Myocyte (in vitro differentiated cells): ENCODE measurements around the gene PRAME. TPM values are rescaled to one million over a fixed set of nuclear protein-coding genes. Genes with fewer than 3 reads are reported as not detected.
"Not testable (repeated sequence)": the region's sequence is repeated elsewhere in the genome, so short reads cannot be mapped to it uniquely, and the experiment has no call there.

Experiments used
- DNase-seq: peaks from one replicate; pipeline ENCODE4 v3.0.0-alpha.2; 2012; ENCODE audit warnings: low read depth
- total RNA-seq: library from RNA; depleted of rRNA; stranded (reverse); fragments of >200 nt; gene quantifications from 2 replicates; pipeline ENCODE4 v1.2.3, GENCODE V29; 2014

Gene PRAME
- total RNA-seq, 1 donor from 2014 or later: not detected

GRCh38 chr22:22552630-22553029, 6.4 kb downstream of the PRAME start:
- DNase-seq: peak; percentile 72

- no peak for DNase-seq
Measured at GRCh38 chr22:22550789-22551434, 8.2 kb downstream of the PRAME start.

- no peak for DNase-seq
Measured at GRCh38 chr22:22548910-22549309, 10.2 kb downstream of the PRAME start.

GRCh38 chr22:22548317-22548716, 10.7 kb downstream of the PRAME start:
- DNase-seq: no peak

GRCh38 chr22:22547692-22548300, 11.3 kb downstream of the PRAME start:
- no peak for DNase-seq

- DNase-seq: no peak
Measured at GRCh38 chr22:22547226-22547625, 11.8 kb downstream of the PRAME start.

- no peak for DNase-seq
Measured at GRCh38 chr22:22546490-22546889, 12.6 kb downstream of the PRAME start.

- no peak for DNase-seq
Measured at GRCh38 chr22:22545084-22545483, 14.0 kb downstream of the PRAME start.

GRCh38 chr22:22538226-22538989, 20.7 kb downstream of the PRAME start:
- peak; percentile 35 for DNase-seq

- DNase-seq: no peak
Measured at GRCh38 chr22:22536916-22537315, 22.1 kb downstream of the PRAME start.

GRCh38 chr22:22536515-22536914, 22.6 kb downstream of the PRAME start:
- no peak for DNase-seq

- DNase-seq: no peak
Measured at GRCh38 chr22:22535662-22536061, 23.4 kb downstream of the PRAME start.

- no peak for DNase-seq
Measured at GRCh38 chr22:22534604-22535415, 24.3 kb downstream of the PRAME start.

- DNase-seq: no peak
Measured at GRCh38 chr22:22533863-22534262, 25.2 kb downstream of the PRAME start.

GRCh38 chr22:22533417-22533816, 25.6 kb downstream of the PRAME start:
- no peak for DNase-seq

GRCh38 chr22:22532547-22533071, 26.5 kb downstream of the PRAME start:
- DNase-seq: not testable (repeated sequence)

- no peak for DNase-seq
Measured at GRCh38 chr22:22531770-22532546, 27.1 kb downstream of the PRAME start.

- no peak for DNase-seq
Measured at GRCh38 chr22:22528780-22529179, 30.3 kb downstream of the PRAME start.

- no peak for DNase-seq
Measured at GRCh38 chr22:22527312-22527711, 31.8 kb downstream of the PRAME start.

GRCh38 chr22:22526125-22526912, 32.7 kb downstream of the PRAME start:
- DNase-seq: no peak
